Measurements from ENCODE around the gene C14orf39. TPM values are rescaled to one million over a fixed set of nuclear protein-coding genes. Genes with fewer than 3 reads are reported as not detected.
"Not testable (repeated sequence)": the region's sequence is repeated elsewhere in the genome, so short reads cannot be mapped to it uniquely, and the experiment has no call there.

C14orf39 gene
- total RNA-seq, 4 donors from 2014 or later: 0.30 to 2.0 (median 0.39) TPM; not detected in 1

DNA sequence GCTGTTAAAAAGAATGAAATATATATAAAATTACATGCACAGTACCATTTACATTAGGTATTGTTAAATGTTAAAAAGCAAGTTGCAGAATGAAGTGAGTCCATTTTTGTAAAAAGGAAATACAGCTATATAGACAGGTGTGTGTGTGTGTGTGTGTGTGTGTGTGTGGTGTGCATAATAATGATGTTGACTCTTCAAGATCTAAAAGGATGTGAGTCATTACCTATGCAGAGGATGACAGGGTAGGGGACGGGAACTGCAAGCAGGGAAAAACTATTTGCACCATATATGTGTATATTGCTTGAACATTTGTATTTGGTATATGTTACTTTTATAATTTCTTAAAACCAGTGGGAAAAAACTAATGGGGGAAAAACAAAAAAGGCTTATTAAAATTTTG is 3.1 kb downstream of the C14orf39 start:
- H3K9me3 ChIP-seq: peaks cover 0 to 18% (median 0%) of the 10 kb centered on the region in 4 donors
- TF ChIP-seq, protein P1, sequence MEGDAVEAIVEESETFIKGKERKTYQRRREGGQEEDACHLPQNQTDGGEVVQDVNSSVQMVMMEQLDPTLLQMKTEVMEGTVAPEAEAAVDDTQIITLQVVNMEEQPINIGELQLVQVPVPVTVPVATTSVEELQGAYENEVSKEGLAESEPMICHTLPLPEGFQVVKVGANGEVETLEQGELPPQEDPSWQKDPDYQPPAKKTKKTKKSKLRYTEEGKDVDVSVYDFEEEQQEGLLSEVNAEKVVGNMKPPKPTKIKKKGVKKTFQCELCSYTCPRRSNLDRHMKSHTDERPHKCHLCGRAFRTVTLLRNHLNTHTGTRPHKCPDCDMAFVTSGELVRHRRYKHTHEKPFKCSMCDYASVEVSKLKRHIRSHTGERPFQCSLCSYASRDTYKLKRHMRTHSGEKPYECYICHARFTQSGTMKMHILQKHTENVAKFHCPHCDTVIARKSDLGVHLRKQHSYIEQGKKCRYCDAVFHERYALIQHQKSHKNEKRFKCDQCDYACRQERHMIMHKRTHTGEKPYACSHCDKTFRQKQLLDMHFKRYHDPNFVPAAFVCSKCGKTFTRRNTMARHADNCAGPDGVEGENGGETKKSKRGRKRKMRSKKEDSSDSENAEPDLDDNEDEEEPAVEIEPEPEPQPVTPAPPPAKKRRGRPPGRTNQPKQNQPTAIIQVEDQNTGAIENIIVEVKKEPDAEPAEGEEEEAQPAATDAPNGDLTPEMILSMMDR (IDR thresholded peaks at IDR 0.05): no peak
- no peak for TF ChIP-seq EP300 (IDR thresholded peaks at IDR 0.05)
- TF ChIP-seq POLR2A (IDR thresholded peaks at IDR 0.05): no peak
- no peak overlapping the region for H3K4me3 ChIP-seq
- WGBS, 2 donors: 79 to 89% methylated on average over 1 of the region's 1 CpG
- no peaks in the 10 kb centered on the region for H3K36me3 ChIP-seq
- H3K27ac ChIP-seq: no peak overlapping the region
- peaks cover 0 to 43% of the 10 kb centered on the region in 2 donors for H3K27me3 ChIP-seq
- H3K4me1 ChIP-seq: peaks cover 0 to 13% (median 6%) of the 10 kb centered on the region in 4 donors
- no peak for DNase-seq (ENCODE audit: low spot score in 2 of 2)

DNA sequence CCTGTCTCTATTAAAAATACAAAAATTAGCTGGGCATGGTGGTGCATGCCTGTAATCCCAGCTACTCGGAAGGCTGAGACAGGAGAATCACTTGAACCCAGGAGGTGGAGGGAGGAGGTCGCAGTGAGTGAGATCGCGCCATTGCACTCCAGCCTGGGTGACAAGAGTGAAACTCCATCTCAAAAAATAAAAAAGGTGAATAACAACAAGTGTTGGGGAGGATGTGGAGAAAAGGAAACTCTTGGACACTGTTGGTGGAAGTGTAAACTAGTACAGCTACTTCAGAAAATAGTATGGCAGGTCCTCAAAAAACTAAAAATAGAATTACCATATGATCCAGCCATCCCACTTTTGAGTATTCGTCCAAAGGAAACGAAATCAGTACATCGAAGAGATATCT is 5.6 kb downstream of the C14orf39 start:
- H3K27ac ChIP-seq; DNase-seq (ENCODE audit: low spot score in 2 of 2); H3K36me3 ChIP-seq; H3K4me3 ChIP-seq; H3K4me1 ChIP-seq: not testable (repeated sequence)
- 96% methylated on average over 7 of the region's 7 CpGs for WGBS, 2 donors
- Histone ChIP-seq H3K9me3 (peaks cover 0 to 15% (median 0%) of the 10 kb centered on the region in 4 donors), H3K27me3 (peaks cover 0 to 18% of the 10 kb centered on the region in 2 donors)

DNA sequence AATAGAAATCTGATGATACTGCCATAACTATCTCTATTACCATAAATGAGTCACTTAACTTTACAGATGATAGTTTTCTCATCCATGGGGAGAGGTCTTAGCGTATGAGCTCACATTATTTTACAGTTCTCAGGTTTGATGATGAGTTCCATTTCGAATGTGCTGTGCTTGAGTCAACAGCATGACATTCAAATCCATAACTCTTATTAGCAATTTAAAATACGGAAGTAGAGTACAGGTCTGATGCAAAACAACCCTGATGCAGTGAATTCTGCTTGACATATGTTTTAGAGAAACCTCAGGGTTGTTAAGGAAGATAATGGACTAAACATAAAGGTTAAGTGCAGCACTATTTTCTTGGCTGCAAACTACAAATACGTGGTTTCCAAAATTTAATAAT is 30.0 kb downstream of the C14orf39 start:
- no peaks in the 10 kb centered on the region for H3K9me3 ChIP-seq
- H3K36me3 ChIP-seq: no peaks in the 10 kb centered on the region
- 65 to 69% methylated on average over 4 of the region's 4 CpGs for WGBS, 2 donors
- DNase-seq (ENCODE audit: low spot score in 2 of 2): no peak
- no peaks in the 10 kb centered on the region for H3K27me3 ChIP-seq
- no peak overlapping the region for H3K27ac ChIP-seq
- TF ChIP-seq EP300 (IDR thresholded peaks at IDR 0.05) (no peak), POLR2A (IDR thresholded peaks at IDR 0.05) (no peak)
- TF ChIP-seq, protein P1 (IDR thresholded peaks at IDR 0.05): no peak
- H3K4me3 ChIP-seq: no peak overlapping the region
- no peaks in the 10 kb centered on the region for H3K4me1 ChIP-seq

DNA sequence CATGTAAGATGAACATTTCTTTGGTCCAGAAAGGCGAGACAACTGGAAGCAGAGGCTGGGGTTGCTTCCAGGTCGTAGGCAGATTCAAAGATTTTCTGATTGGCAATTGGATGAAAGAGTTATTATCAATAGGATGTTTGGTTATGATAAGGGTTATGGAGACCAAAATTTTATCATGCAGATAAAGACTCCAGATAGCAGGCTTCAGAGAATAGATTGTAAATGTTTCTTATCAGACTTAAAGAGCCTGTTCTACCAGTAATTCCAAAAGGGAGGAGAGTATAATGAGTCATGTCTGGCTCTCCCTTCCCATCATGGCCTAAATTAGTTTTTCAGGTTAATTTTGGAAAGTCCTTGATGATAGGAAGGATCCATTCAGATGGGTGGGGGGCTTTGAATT is 55.6 kb downstream of the C14orf39 start:
- Histone ChIP-seq H3K9me3 (peaks cover 0 to 10% (median 0%) of the 10 kb centered on the region in 4 donors), H3K27me3 (no peaks in the 10 kb centered on the region), H3K27ac (no peak overlapping the region), H3K4me1 (no peaks in the 10 kb centered on the region), H3K4me3 (no peak overlapping the region), H3K36me3 (no peaks in the 10 kb centered on the region)
- no peak for DNase-seq (ENCODE audit: low spot score in 2 of 2)
- TF ChIP-seq, protein P1 (IDR thresholded peaks at IDR 0.05): no peak
- no peak for TF ChIP-seq EP300 (IDR thresholded peaks at IDR 0.05)
- TF ChIP-seq POLR2A (IDR thresholded peaks at IDR 0.05): no peak
- WGBS, 2 donors: 54 to 55% methylated on average over 2 of the region's 2 CpGs

DNA sequence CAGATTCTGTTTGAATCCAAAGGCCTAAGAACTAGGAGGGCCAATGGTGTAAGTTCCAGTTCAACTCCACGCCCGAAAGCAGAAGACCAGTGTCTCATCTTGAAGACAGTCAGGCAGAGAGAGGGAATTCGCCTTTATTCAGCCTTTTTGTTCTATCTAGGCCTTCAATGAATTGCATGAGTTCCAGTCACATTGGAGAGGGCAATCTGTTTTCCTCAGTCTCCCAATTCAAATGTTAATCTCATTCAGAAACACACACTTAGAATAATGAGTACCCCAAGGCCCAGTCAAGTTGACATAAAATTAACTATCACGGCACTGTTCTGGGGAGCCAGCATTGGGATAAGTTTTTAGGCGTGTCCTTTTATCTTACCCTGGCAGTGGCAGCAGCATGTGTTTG is 65.8 kb downstream of the C14orf39 start:
- no peaks in the 10 kb centered on the region for H3K4me1 ChIP-seq
- 85 to 94% methylated on average over 5 of the region's 5 CpGs for WGBS, 2 donors

DNA sequence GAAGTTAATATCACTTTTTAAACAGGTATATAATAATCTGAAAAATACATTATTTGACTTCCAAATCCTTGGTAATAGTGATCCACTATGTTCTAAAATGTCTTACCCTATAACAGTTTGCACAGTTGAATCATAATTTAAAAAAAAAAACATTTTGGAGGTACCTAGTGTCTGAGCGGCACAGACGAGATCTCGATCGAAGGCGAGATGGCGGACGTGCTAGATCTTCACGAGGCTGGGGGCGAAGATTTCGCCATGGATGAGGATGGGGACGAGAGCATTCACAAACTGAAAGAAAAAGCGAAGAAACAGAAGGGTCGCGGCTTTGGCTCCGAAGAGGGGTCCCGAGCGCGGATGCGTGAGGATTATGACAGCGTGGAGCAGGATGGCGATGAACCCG is 88.3 kb downstream of the C14orf39 start:
- H3K27me3 ChIP-seq; H3K4me1 ChIP-seq; DNase-seq (ENCODE audit: low spot score in 2 of 2); H3K4me3 ChIP-seq; H3K27ac ChIP-seq; H3K36me3 ChIP-seq: not testable (repeated sequence)
- peaks cover 0 to 13% (median 0%) of the 10 kb centered on the region in 4 donors for H3K9me3 ChIP-seq
- WGBS, 2 donors: 94 to 95% methylated on average over 22 of the region's 22 CpGs

More for the DNA sequence above, 65.8 kb downstream of the C14orf39 start:
- DNase-seq (ENCODE audit: low spot score in 2 of 2): no peak
- TF ChIP-seq, protein P1 (IDR thresholded peaks at IDR 0.05): no peak
- TF ChIP-seq POLR2A (IDR thresholded peaks at IDR 0.05): no peak
- no peak for TF ChIP-seq EP300 (IDR thresholded peaks at IDR 0.05)
- Histone ChIP-seq H3K27me3 (no peaks in the 10 kb centered on the region), H3K4me3 (no peak overlapping the region), H3K36me3 (no peaks in the 10 kb centered on the region), H3K9me3 (peaks cover 0 to 11% (median 0%) of the 10 kb centered on the region in 4 donors), H3K27ac (no peak overlapping the region)

Data from tibial nerve (tissue), 4 donors.